ENCODE data around the gene ASB14. TPM values are rescaled to one million over a fixed set of nuclear protein-coding genes. Genes with fewer than 3 reads are reported as not detected.

Gene ASB14
- total RNA-seq, 3 donors from 2014 or later: not detected

- Mint-ChIP-seq H3K27me3 (ENCODE audit: low read depth) (no peaks in the 10 kb centered on the region), H3K4me1 (ENCODE audit: low read depth) (peaks cover 29% of the 10 kb centered on the region), H3K4me3 (no peak overlapping the region), H3K36me3 (ENCODE audit: insufficient read depth) (no peaks in the 10 kb centered on the region), H3K9me3 (no peaks in the 10 kb centered on the region)
- no peak for ATAC-seq
- no peak for DNase-seq
Measured at GRCh38 chr3:57230006-57230405, 62.5 kb downstream of the ASB14 start.

- Mint-ChIP-seq H3K36me3 (ENCODE audit: insufficient read depth) (no peaks in the 10 kb centered on the region), H3K9me3 (no peaks in the 10 kb centered on the region), H3K4me1 (ENCODE audit: low read depth) (peaks cover 27% of the 10 kb centered on the region), H3K27me3 (ENCODE audit: low read depth) (no peaks in the 10 kb centered on the region), H3K4me3 (peak overlapping the region; percentile 90)
- DNase-seq (peak; percentile 26), ATAC-seq (peak; percentile 57 to 59)
Measured at GRCh38 chr3:57227930-57228751, 64.3 kb downstream of the ASB14 start.

GRCh38 chr3:57227204-57227929 lies 65.1 kb downstream of the ASB14 start, which contains the start of gene APPL1:
Gene APPL1, plus strand, starts transcription at chr3:57227729. Its CDS starts 155 bp downstream, at chr3:57227884.
- Mint-ChIP-seq H3K27me3 (ENCODE audit: low read depth) (no peaks in the 10 kb centered on the region), H3K9me3 (no peaks in the 10 kb centered on the region), H3K4me3 (peak within 1 kb of the TSS; percentile 90), H3K36me3 (ENCODE audit: insufficient read depth) (no peaks in the 10 kb centered on the region), H3K4me1 (ENCODE audit: low read depth) (peaks cover 25% of the 10 kb centered on the region)
- ATAC-seq: peak; percentile 95 to 98
- DNase-seq: peak; percentile 82

- peaks cover 23% of the 10 kb centered on the region for H3K4me1 Mint-ChIP-seq (ENCODE audit: low read depth)
- DNase-seq (no peak), ATAC-seq (no peak)
- no peaks in the 10 kb centered on the region for H3K36me3 Mint-ChIP-seq (ENCODE audit: insufficient read depth)
- H3K9me3 Mint-ChIP-seq: no peaks in the 10 kb centered on the region
- H3K27me3 Mint-ChIP-seq (ENCODE audit: low read depth): no peaks in the 10 kb centered on the region
- no peak overlapping the region for H3K4me3 Mint-ChIP-seq
Measured at GRCh38 chr3:57226176-57226575, 66.3 kb downstream of the ASB14 start.

GRCh38 chr3:57224856-57225255 lies 67.6 kb downstream of the ASB14 start:
- H3K27me3 Mint-ChIP-seq (ENCODE audit: low read depth): no peaks in the 10 kb centered on the region
- no peak overlapping the region for H3K4me3 Mint-ChIP-seq
- DNase-seq (no peak), ATAC-seq (no peak)
- H3K36me3 Mint-ChIP-seq (ENCODE audit: insufficient read depth): no peaks in the 10 kb centered on the region
- H3K4me1 Mint-ChIP-seq (ENCODE audit: low read depth): peaks cover 20% of the 10 kb centered on the region
- H3K9me3 Mint-ChIP-seq: no peaks in the 10 kb centered on the region

GRCh38 chr3:57221883-57222282 lies 70.6 kb downstream of the ASB14 start:
- Mint-ChIP-seq H3K9me3 (no peaks in the 10 kb centered on the region), H3K36me3 (ENCODE audit: insufficient read depth) (no peaks in the 10 kb centered on the region), H3K4me1 (ENCODE audit: low read depth) (peaks cover 3% of the 10 kb centered on the region), H3K4me3 (no peak overlapping the region), H3K27me3 (ENCODE audit: low read depth) (no peaks in the 10 kb centered on the region)
- ATAC-seq (no peak), DNase-seq (no peak)

Other genes with a start within 250 kb of the ASB14 start
- gene SPATA12, start 232.0 kb downstream of the ASB14 start, total RNA-seq: not detected
- under 1 TPM in 2 of 3 donors, not detected in 1; 0.05 to 0.11 TPM for gene IL17RD, start 127.3 kb downstream of the ASB14 start, total RNA-seq
- not detected for gene HESX1, start 92.7 kb downstream of the ASB14 start, total RNA-seq
- 10 to 100 TPM; 24.2 to 29.1 (median 26.2) TPM for gene APPL1, start 65.0 kb downstream of the ASB14 start, total RNA-seq

All from activated T-cell treated with anti-CD3 and anti-CD28 coated beads, Interleukin-2, amount 50 U/mL, for 4 hours (primary cell).